ENCODE data around the gene SLC35G1.

- TF ChIP-seq CTCF (IDR thresholded peaks at IDR 0.05) (no peak), POLR2A (IDR thresholded peaks at IDR 0.05) (no peak)
These were observed 18.7 kb downstream of the SLC35G1 start for GRCh38 chr10:93912444-93912843.
